K562 (cell line): ENCODE measurements around the gene PRR9. TPM values are rescaled to one million over a fixed set of nuclear protein-coding genes. Genes with fewer than 3 reads are reported as not detected.

Source experiments
- ARID2 ChIP-seq: fragments of 450-650 bp; IDR thresholded peaks from 2 replicates; pipeline ENCODE4 v1.6.1; 2017; ENCODE audit warnings: antibody characterized with exemption, mild to moderate bottlenecking
- RAD21 ChIP-seq, 2 experiments: fragments of 250-450 bp in 1 of 2; fragments of 450-650 bp in 1 of 2; sonication (Bioruptor Pico) in 1 of 2; formaldehyde crosslinking in 1 of 2; IDR thresholded peaks in 1 of 2; conservative IDR thresholded peaks in 1 of 2; 2 replicates each; pipeline versions ENCODE4 v1.4.0 to v1.8.0; 2020 to 2022; ENCODE audit warnings: mild to moderate bottlenecking in 2 of 2, moderate library complexity in 1 of 2
- SMC3 ChIP-seq: conservative IDR thresholded peaks from 2 replicates; pipeline ENCODE4 v1.6.1; 2011; ENCODE audit warnings: low read depth, low read length, improper control_type of control experiment; ENCODE audit not compliant: insufficient read depth
- TCF7 ChIP-seq: sonication (generic); IDR thresholded peaks from 2 replicates; pipeline ENCODE4 v1.6.1; 2016; ENCODE audit warnings: antibody characterized with exemption, borderline replicate concordance
- polyA plus RNA-seq, 8 experiments: library from polyadenylated mRNA; depleted of rRNA in 4 of 8; stranded (reverse) in 5 of 8; unstranded in 3 of 8; fragments of >200 nt; fragmentation: Nextera tagmentation in 2 of 8; fragmentation: Illumina TruSeq in 1 of 8; extraction: Ambion mirVana in 2 of 8; extraction: Trizol in 1 of 8; gene quantifications; 2 replicates each; pipeline versions ENCODE4 v1.2.1 to v1.2.3, GENCODE V29; 2011 to 2014; ENCODE audit warnings: inconsistent platforms in 1 of 8, missing spikeins in 1 of 8
- total RNA-seq, 7 experiments: library from RNA; depleted of rRNA in 6 of 7; stranded (reverse); fragments of >200 nt in 6 of 7; fragmentation: Illumina TruSeq in 2 of 7; extraction: Trizol in 2 of 7; gene quantifications; 2 replicates each; pipeline versions ENCODE4 v1.2.1 to v1.2.3, GENCODE V29; 2011 to 2021; ENCODE audit warnings: low replicate concordance in 1 of 7
- TF ChIP-seq, protein P1 (sequence below), 3 experiments: IDR thresholded peaks in 2 of 3; conservative IDR thresholded peaks in 1 of 3; 2 replicates each; pipeline ENCODE4 v1.5.1; 2011 to 2012; ENCODE audit warnings: low read length in 3 of 3, mild to moderate bottlenecking in 3 of 3, control low read depth in 2 of 3, improper control_type of control experiment in 1 of 3, inconsistent platforms in 1 of 3, low read depth in 1 of 3, mixed read lengths in 1 of 3, moderate library complexity in 1 of 3; ENCODE audit not compliant: insufficient read depth in 2 of 3
- TF ChIP-seq, protein P2 (sequence below): fragments of 450-650 bp; formaldehyde crosslinking; IDR thresholded peaks from 2 replicates; pipeline ENCODE4 v1.4.0; 2020; ENCODE audit warnings: mild to moderate bottlenecking, moderate library complexity

The PRR9 gene
- total and polyA plus RNA-seq, 9 of the 15 experiments (the other 6 are each of a cell fraction or from before 2014, with no cell fraction given), result 0.14 to 1.4 (median 0.24) TPM; not detected in 1

GRCh38 chr1:153190373-153190772 lies 27.0 kb upstream of the PRR9 start (continued):
- TF ChIP-seq SMC3, result peak; percentile 63; the same call in 1 of the 2 replicates
- no peak for TF ChIP-seq TCF7
- TF ChIP-seq ARID2, result peak; percentile 14; the same call in 1 of the 2 replicates
- TF ChIP-seq, protein P1, sequence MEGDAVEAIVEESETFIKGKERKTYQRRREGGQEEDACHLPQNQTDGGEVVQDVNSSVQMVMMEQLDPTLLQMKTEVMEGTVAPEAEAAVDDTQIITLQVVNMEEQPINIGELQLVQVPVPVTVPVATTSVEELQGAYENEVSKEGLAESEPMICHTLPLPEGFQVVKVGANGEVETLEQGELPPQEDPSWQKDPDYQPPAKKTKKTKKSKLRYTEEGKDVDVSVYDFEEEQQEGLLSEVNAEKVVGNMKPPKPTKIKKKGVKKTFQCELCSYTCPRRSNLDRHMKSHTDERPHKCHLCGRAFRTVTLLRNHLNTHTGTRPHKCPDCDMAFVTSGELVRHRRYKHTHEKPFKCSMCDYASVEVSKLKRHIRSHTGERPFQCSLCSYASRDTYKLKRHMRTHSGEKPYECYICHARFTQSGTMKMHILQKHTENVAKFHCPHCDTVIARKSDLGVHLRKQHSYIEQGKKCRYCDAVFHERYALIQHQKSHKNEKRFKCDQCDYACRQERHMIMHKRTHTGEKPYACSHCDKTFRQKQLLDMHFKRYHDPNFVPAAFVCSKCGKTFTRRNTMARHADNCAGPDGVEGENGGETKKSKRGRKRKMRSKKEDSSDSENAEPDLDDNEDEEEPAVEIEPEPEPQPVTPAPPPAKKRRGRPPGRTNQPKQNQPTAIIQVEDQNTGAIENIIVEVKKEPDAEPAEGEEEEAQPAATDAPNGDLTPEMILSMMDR (IDR thresholded peaks at IDR 0.05 in 2 of 3, conservative IDR thresholded peaks at IDR 0.05 in 1 of 3; ENCODE audit: insufficient read depth in 2 of 3, low read depth in 1 of 3, low read length in 3 of 3), result peak; percentile 62 to 76 (median 66)
- peak; percentile 74 to 81 for TF ChIP-seq RAD21 (CRISPR knock-in tag; conservative IDR thresholded peaks at IDR 0.05 in 1 of 2, IDR thresholded peaks at IDR 0.05 in 1 of 2)
- TF ChIP-seq, protein P2, sequence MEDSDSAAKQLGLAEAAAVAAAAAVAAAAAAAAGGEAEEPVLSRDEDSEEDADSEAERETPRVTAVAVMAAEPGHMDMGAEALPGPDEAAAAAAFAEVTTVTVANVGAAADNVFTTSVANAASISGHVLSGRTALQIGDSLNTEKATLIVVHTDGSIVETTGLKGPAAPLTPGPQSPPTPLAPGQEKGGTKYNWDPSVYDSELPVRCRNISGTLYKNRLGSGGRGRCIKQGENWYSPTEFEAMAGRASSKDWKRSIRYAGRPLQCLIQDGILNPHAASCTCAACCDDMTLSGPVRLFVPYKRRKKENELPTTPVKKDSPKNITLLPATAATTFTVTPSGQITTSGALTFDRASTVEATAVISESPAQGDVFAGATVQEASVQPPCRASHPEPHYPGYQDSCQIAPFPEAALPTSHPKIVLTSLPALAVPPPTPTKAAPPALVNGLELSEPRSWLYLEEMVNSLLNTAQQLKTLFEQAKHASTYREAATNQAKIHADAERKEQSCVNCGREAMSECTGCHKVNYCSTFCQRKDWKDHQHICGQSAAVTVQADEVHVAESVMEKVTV (CRISPR knock-in tag), result peak; percentile 38; the same call in 1 of the 2 replicates
